ENCODE data around the gene MKX.

DNA sequence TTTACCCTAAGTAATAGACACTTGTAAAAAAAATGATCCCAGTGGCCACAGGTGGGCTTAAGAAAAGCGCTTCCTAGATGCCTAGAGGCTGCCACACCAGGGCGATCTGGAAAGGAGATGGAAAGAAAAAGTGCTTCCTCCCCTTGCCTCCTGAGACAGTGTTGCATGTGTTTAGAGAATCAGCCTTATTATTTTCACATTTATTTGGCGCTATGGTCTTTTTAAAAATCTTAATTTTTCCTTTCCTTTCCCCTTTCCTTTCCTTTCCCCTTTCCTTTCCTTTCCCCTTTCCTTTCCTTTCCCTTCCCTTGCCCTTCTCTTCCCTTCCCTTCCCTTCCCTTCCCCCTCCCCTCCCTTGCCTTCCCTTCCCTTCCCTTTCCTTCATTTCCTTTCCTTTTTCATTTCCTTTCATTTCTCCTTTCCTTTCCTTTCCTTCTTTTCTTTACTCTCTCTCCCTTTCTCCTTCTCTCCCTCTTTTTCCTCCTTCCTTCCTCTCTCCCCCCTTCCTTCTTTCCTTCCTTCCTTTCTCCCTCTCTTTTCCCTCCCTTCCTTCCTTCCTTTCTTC lies 7.1 kb upstream of the MKX start:
- TF ChIP-seq POLR2A (IDR thresholded peaks at IDR 0.05): no peak
- TF ChIP-seq, protein P1, sequence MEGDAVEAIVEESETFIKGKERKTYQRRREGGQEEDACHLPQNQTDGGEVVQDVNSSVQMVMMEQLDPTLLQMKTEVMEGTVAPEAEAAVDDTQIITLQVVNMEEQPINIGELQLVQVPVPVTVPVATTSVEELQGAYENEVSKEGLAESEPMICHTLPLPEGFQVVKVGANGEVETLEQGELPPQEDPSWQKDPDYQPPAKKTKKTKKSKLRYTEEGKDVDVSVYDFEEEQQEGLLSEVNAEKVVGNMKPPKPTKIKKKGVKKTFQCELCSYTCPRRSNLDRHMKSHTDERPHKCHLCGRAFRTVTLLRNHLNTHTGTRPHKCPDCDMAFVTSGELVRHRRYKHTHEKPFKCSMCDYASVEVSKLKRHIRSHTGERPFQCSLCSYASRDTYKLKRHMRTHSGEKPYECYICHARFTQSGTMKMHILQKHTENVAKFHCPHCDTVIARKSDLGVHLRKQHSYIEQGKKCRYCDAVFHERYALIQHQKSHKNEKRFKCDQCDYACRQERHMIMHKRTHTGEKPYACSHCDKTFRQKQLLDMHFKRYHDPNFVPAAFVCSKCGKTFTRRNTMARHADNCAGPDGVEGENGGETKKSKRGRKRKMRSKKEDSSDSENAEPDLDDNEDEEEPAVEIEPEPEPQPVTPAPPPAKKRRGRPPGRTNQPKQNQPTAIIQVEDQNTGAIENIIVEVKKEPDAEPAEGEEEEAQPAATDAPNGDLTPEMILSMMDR (IDR thresholded peaks at IDR 0.05): no peak

Data from thyroid gland (tissue), 4 donors.